NCI-H524 treated with DMSO at 0.1 percent for 48 hours (cell line): ENCODE data around the gene KRTAP5-3.

Experiments used
- DNase-seq: peaks from one replicate; lab custom pipeline; 2025; lab: John Stamatoyannopoulos, UW

The KRTAP5-3 gene

DNA sequence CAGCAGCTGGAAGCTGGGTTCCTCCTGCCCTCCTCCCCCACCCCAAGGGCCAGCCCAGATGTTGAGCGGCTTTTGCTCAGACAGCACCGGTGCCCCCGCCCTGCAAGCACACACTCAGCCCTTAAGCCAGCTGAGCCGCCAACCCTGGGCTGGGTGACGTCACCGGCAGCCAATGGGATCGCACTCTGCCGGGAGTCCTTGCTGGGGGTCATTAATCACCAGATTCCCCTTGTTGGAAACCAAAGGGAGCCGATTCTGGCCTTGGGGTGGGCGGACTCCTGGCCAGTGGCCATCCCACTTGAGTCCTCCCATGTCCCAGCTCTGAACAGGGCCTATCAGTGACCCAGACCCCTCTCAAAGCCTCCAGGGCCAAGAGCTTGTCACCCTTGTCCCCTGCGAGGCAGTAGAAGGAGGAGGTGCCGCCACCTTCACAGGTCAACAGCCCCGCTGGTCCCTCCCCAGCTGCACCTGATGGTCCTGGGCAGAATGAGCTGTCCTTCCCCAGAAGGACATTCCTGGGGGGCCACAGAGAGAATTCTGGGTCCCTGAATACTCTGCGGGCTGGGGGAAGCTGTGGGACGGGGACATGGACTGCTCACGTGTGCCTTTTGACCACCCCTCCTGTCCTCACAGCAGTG lies 43.6 kb downstream of the KRTAP5-3 start:
- peak; percentile 35 for DNase-seq

DNA sequence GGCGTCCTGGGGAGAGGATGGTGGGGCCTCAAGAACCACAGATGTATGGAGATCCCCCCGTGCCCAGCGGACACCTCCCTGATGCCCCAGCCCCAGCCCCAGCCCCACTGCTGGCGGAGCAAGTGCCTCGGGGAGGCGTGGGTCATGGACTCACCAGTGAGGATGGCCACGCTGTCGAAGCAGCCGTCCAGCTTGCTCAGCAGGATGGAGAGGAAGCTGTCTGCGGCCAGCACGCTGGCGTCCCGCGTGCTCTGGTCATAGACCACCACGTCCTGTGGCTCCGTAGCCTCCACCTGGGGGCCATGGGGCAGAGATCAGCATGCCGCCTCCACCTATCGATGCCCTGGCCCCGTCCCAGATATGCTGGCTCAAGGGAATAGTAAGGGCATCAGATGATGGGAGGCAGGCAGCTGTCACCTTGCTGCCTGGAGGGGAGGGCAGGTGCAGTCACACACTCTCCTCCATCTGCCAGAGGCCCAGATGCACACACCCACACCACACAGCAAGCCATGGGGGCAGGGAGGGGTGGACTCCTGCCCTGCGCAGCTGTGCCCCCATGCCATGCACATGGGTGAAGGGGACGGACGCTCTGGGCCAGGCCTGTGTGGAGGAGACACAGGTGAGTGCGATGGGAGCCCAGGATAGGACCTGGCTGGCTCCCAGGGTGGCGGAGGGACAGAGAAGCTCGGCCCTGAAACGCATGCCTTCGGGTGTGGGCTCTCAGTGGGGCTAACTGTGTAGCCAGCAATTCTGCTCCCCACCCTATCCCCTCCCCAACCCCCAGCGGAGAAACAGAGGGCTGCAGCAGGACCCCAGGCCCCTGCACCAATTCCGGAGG lies 44.3 kb downstream of the KRTAP5-3 start:
- DNase-seq, result peak; percentile 44

DNA sequence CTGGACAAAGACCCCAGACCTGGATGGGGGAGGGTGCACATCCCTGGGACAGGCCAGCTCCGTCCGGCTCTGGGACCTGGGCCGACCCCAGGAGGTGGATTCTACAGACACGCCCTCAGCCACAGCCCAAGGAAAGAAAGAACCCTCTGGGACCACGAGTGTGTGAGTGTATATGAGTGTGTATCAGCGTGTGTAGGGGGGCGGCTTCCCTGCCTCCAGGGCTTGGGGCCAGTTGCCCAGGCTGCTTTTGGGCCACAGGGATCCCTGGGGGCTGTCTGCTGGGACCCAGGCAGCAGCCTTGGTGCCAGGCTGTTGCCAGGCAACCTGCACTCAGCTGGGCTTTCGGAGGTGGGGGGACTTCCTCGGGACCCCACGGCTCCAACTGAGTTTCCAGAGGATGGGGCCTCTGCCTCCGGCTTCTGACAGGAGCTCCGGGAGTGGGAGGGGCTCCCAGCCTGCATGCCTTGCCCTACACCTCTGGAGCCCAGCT lies 45.1 kb downstream of the KRTAP5-3 start:
- no peak for DNase-seq

- no peak for DNase-seq
Observed at GRCh38 chr11:1562469-1563148, 45.7 kb downstream of the KRTAP5-3 start.

DNA sequence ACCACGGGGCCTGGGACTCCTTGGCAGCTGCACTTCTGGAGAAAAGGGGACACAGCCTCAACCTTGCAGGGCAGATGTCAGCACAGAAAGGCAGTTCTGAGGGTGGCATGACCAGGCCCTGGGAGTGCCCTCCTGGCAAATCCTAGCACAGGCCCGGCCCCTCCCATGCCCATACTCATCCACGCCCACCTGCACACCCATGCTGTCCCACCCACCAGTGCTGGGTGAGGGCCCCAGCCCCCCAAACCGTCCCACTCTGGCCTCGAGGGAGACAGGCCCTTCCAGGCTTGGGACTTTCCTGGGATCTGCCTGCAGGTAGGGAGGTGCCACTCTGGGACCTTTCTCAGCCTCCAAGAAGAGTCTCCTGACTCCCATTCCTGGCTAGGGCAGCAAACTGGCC lies 46.3 kb downstream of the KRTAP5-3 start:
- DNase-seq, result no peak

DNA sequence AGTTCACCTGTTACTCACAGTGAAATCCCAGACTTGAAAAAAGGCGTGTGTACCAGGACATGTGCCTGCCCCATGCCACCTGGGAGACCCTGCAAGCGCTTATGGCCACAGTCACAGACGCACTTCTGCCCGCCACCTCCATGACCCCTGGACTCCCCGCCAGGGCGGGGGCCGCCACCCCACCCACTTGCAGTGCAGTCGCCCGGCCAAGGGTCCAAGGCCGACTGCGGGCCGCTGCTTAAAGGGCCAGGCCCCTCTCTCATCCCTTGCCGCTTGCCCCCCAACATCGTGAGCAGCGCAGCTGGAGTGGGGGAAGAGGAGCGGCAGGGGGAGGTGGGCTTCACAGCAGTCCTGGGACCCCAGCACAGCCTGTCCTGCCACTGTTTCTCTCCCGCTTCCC lies 47.0 kb downstream of the KRTAP5-3 start:
- DNase-seq, result no peak

GRCh38 chr11:1560649-1561251 lies 47.5 kb downstream of the KRTAP5-3 start:
- no peak for DNase-seq

DNA sequence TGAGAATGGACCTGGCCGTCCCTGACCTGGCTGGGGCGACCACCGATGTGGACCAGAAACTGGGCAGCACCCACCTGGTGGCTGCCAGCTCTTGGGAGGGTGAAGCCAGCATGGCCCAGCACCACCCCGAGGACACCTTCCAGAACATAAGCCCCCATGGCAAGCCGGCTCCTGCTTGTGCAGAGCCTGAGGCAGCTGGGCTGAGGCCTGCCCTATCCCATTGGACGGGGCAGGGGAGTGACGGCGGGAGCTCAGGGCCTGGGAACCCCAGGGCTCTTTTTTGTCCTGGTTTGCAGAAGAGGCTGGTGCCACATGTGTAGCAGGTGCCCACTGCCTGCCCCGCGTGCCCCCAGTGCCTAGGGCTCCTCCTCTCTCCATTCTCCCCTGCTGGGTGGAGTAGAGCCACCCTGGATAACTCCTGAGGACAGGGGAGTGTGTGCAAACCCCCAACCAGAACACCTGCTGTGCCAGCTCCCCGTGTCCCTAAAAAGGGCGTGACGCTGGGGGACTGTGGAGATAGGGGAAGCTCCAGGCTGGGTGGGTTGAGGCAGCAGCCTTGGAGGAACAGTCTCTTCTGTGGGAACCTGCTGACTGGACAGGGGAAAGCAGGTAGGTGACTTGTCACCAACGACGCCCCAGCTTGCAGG lies 48.1 kb downstream of the KRTAP5-3 start:
- DNase-seq, result no peak

DNA sequence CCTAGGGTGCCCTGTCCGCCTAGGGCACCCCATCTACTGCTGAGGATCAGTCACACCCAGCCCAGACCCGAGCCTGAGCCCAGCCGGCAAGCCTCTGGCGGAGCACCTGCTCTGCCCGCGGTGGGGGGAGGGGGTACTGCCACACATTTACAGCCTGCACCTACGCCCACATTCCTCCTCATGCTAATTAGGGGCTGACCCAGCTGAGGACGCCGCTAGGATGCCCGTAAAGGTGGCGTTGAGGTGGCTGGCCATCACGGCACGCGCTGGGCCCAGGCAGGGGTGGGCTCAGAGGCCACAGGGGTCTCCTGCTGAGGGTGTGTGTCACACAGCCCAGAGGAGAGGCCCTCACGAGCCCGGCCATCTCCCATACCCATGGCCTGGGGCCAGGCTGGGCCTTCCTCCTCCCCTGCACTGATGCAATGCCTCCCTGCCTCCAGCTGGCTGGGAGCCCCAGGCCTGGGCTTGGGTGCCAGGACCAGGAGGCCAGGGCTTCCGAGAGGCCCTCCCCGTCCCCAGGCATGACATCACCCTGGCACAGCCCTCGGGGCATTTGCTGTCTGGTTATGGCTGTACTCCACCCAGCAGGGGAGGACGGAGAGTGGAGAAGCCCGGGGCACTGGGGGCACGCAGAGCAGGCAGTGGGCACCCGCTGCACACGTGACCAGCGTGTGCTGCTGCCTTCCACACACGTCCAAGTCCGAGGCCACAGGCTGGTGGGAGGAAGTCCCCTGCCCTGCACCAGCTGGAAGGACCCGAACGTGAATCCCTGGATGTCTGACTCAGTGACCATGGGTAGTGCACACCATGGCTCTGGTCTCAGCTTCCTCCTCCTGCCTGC lies 48.9 kb downstream of the KRTAP5-3 start:
- no peak for DNase-seq

- DNase-seq, result no peak
Observed at GRCh38 chr11:1558775-1559110, 49.5 kb downstream of the KRTAP5-3 start.

GRCh38 chr11:1557904-1558774 lies 50.1 kb downstream of the KRTAP5-3 start:
- DNase-seq, result no peak
